GM12865 (cell line): ENCODE data around the gene MCC.

ENCODE experiments used
- DNase-seq: peaks from one replicate; pipeline ENCODE4 v3.0.0; 2010; ENCODE audit warnings: low read depth
- H3K4me3 ChIP-seq: 2 replicates; pipeline ENCODE4 v1.5.1; 2011; ENCODE audit warnings: mild to moderate bottlenecking, low read depth, low read length, control low read depth
- TF ChIP-seq, protein P1 (sequence below): IDR thresholded peaks from 2 replicates; pipeline ENCODE4 v1.5.1; 2011; ENCODE audit warnings: low read length, control low read depth, low read depth, inconsistent platforms; ENCODE audit not compliant: insufficient read depth; ENCODE audit errors: missing control alignments

MCC gene

DNA sequence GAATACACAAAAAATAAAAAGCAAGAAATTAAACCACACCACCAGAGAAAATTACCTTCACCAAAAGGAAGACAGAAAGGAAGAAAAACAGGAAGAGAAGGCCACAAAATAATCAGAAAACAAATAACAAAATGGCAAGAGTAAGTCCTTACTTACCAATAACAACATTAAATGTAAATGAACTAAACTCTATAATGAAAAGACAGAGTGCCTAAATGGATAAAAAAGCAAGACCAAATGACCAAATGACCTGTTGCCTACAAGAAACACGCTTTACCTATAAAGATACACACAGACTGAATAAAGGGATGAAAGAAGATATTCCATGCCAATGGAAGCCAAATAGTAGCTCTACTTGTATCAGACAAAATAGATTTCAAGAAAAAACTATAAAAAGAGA, 140.7 kb downstream of the MCC start:
- TF ChIP-seq, protein P1, sequence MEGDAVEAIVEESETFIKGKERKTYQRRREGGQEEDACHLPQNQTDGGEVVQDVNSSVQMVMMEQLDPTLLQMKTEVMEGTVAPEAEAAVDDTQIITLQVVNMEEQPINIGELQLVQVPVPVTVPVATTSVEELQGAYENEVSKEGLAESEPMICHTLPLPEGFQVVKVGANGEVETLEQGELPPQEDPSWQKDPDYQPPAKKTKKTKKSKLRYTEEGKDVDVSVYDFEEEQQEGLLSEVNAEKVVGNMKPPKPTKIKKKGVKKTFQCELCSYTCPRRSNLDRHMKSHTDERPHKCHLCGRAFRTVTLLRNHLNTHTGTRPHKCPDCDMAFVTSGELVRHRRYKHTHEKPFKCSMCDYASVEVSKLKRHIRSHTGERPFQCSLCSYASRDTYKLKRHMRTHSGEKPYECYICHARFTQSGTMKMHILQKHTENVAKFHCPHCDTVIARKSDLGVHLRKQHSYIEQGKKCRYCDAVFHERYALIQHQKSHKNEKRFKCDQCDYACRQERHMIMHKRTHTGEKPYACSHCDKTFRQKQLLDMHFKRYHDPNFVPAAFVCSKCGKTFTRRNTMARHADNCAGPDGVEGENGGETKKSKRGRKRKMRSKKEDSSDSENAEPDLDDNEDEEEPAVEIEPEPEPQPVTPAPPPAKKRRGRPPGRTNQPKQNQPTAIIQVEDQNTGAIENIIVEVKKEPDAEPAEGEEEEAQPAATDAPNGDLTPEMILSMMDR = no peak
- H3K4me3 ChIP-seq = no peak overlapping the region
- DNase-seq = no peak

- TF ChIP-seq, protein P1 = no peak
- H3K4me3 ChIP-seq = no peak overlapping the region
- DNase-seq = no peak
These were observed 143.0 kb downstream of the MCC start for GRCh38 chr5:113344973-113345940.

GRCh38 chr5:113343343-113343742, 144.9 kb downstream of the MCC start:
- DNase-seq = no peak
- TF ChIP-seq, protein P1 = no peak
- H3K4me3 ChIP-seq = no peak overlapping the region

- TF ChIP-seq, protein P1 = no peak
- DNase-seq = no peak
- no peak overlapping the region for H3K4me3 ChIP-seq
These were observed 147.7 kb downstream of the MCC start for GRCh38 chr5:113340537-113340936.

DNA sequence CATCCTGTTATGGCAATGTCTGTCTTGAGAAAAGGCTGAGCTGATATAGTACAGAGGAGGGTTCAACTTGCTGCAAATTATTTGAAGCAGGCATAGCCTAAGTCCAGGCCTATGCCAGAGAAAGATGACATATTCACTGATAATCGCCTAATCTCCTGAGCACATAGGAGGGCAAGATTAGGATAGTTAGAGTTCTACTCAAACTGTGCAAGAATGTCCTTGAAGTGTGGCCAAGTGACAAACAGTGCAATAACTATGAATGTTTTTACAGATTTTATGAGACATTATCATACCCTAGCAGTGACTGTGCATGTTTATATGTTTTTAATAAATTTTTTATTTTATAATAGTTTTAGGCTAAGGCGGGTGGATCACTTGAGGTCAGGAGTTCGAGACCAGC, 149.6 kb downstream of the MCC start:
- TF ChIP-seq, protein P1 = no peak
- H3K4me3 ChIP-seq = no peak overlapping the region
- DNase-seq = no peak

DNA sequence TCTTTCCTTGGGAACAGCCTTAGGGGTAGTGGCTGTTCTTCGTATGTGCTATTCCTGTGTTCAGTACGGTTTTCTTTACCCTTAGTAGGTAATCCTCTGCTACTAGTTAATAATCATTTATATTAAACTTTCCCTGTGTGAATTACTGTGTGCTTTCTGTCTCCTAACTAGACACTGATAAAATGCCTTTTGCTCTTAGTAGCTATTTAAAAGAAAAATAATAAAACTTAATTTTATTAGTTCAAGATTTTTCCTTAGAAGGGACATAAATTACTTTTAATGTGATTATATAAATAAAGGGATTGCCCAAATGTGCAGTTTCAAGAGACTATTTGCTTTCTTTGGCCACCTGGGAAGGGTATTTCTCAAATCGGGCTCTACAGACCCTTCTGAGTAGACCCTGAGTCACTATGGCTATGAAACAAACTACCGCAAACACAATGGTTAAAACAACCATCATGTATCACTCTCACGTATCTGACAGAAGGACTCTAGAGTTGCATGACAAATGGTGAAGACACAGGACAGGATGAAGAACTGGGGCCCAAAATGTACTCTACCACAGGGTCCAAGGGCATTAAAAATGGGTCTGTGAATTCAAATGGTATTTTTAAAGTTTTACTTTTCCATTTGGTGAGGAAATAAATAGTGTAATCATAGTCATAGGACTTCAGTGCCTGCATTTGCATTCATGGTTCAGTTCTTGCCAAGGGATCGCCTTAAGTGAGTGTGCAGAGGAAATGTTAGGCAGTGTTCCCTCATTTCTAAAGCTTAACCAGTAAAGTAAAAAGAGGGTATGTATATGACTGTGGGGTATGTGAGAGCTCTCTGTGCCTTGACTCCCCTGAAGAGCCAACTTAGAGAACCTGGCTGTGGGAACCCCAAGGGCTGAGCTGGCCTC, 150.5 kb downstream of the MCC start:
- H3K4me3 ChIP-seq = no peak overlapping the region
- TF ChIP-seq, protein P1 = no peak
- no peak for DNase-seq
